NCI-H2171 treated with DMSO at 0.1 percent for 48 hours (cell line): ENCODE measurements around the gene PARP14.
"Not testable (repeated sequence)": the region's sequence is repeated elsewhere in the genome, so short reads cannot be mapped to it uniquely, and the experiment has no call there.

Experiments
- DNase-seq: peaks from one replicate; lab custom pipeline; 2025; lab: John Stamatoyannopoulos, UW

The PARP14 gene

GRCh38 chr3:122677216-122677615 is 3.4 kb upstream of the PARP14 start:
- DNase-seq: no peak

GRCh38 chr3:122678506-122678905 is 2.1 kb upstream of the PARP14 start:
- no peak for DNase-seq

DNA sequence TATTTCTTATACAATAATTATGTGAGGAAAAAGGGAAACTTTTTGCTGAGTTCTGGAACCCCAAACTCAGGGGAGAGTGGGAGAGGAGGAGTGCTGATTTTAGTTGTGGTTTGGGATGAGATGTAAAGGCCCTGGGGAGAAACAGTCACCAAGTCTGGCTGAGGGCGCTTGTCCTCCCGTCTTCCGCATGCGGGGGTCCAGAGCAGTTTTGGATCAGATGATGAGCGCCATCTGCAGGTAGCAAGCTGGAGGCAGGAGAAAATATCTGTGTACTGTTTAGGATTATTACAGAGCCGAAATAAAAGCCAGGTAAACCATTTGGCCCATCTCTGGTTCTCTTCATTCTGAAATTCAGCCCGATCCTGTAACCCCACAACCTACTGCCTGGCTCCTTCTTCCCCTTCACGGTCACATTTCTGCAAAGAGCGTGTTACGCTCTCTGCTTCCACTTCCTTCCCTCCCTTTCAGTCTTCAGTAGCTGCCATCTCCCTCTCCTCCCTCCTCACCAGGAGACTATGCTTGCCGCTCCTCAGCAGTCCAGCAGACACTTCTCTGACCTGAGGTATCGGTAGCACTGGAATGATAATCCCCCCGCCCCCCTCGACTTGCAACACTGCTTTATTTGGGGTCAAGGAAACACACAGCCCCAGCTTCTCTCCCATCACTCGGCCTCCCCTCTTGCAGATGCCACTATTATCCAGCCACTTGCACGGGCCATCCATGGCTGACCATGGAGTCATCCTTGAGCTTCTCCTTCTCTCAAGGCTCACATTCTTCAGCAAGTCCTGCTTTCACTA is 1.4 kb upstream of the PARP14 start:
- peak; percentile 17 for DNase-seq

DNA sequence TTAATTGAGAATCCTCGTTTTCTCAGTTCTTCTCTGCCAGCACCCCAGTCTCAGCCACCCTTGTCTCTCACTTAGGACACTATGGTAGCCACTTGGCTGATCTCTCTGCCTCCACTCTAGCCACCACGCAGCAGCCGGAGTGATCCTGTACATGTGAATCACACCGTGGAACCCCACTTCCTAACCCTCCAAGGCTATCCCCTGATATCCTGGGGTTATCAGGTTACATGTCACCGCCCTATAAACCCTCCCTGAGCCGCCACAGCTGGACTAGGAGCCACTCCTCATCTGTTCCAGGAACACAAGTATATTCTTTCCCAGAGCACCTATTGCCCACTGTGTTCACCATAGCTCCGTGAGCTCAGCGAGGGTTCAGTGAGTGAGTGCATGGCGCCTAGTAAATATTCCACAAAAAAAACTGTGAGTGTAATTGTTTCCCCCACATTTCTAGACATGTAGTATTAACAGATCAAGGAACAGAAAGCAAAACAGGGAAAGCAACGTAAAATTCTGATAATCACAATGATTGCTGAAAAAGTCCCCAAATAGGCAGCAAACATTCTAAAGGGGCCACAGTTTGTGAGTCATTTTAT is 661 bp upstream of the PARP14 start:
- DNase-seq: no peak

GRCh38 chr3:122681284-122681973 is 790 bp downstream of the PARP14 start:
- DNase-seq: no peak

GRCh38 chr3:122681974-122682409 is 1.4 kb downstream of the PARP14 start:
- DNase-seq: no peak

GRCh38 chr3:122682778-122683411 is 2.3 kb downstream of the PARP14 start:
- not testable (repeated sequence) for DNase-seq

DNA sequence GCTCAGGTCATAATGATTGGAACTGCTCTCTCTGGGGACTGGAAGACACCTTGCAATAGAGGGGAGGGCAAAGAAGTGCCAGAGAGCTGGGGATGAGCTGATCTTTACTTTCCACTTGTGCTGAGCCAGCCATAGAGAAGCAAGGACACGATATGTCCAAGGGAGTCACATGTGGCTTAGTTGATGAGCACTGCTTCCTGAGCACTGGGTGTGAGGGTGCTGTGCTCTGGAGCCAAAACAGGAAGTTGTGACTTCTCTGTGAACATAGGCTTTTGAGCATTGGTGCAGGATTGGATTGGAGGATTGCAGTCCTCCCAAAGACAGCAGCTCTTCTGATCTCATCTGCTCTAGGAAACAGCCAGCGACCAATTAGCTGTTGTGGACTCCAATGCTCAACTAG is 6.7 kb downstream of the PARP14 start:
- DNase-seq: no peak

GRCh38 chr3:122688996-122689395 is 8.4 kb downstream of the PARP14 start:
- DNase-seq: no peak

GRCh38 chr3:122689587-122689986 is 8.9 kb downstream of the PARP14 start:
- DNase-seq: no peak

- DNase-seq: no peak
These were observed 9.5 kb downstream of the PARP14 start for GRCh38 chr3:122690096-122690495.

DNA sequence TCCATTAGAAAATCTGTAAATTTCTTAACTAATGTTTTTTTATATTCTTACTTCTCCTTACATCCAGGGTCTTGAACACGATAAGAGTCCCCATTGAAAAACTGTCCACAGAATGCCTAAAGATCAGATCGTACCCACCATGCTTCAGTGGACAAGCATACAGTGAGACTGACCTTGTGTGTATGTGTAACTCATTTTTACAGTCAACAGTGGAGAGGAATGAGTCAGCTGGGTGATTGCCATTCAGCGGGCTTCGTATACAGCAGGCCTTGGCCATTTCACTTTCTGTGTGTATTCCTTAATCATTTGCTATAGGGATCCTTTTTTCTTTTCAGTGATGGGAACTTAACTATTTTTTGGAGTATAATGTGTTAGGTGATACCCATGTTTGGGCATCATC is 10.6 kb downstream of the PARP14 start:
- DNase-seq: no peak

GRCh38 chr3:122692674-122693073 is 12.0 kb downstream of the PARP14 start:
- DNase-seq: no peak

GRCh38 chr3:122694966-122695365 is 14.3 kb downstream of the PARP14 start:
- no peak for DNase-seq

- DNase-seq: no peak
These were observed 15.4 kb downstream of the PARP14 start for GRCh38 chr3:122695927-122696561.

- no peak for DNase-seq
These were observed 17.4 kb downstream of the PARP14 start for GRCh38 chr3:122697952-122698620.

GRCh38 chr3:122700193-122700592 is 19.6 kb downstream of the PARP14 start:
- DNase-seq: no peak

DNA sequence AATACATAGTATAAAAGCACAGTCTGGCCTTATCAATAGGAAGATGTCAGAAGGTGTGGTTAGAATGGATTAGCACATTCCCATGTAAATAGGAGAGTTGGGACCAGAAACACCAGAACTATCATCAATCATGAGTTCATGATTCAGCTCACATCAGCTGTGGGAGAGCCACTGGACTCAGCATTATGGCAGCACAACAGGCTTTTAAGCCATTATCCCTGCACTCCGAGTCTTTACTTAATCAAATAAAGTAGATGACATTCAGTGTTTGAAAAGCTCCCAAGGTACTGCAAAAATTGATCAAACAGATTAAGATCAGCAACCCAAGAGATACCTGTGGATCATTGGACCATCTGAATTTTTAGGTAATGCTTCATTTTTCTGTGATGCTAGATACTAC is 24.7 kb downstream of the PARP14 start:
- no peak for DNase-seq

DNA sequence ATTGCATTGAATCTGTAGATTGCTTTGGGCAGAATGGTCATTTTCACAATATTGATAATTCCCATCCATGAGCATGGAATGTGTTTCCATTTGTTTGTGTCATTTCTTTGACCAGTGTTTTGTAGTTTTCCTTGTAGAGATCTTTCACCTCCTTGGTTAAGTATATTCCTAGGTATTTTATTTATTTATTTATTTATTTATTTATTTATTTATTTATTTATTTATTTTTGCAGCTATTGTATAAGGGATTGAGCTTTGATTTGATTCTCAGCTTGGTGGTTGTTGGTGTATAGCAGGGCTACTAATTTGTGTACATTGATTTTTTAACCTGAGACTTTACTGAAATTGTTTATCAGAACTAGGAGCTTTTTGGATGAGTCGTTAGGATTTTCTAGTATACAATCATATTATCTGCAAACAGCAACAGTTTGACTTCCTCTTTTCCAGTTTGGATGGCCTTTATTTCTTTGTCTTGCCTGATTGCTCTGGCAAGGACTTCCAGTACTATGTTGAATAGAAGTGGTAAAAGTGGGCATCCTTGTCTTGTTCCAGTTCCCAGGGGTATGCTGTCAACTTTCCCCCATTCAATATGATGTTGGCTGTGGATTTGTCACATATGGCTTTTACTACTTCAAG is 30.1 kb downstream of the PARP14 start:
- not testable (repeated sequence) for DNase-seq

GRCh38 chr3:122714273-122714672 is 33.6 kb downstream of the PARP14 start:
- no peak for DNase-seq

- DNase-seq: no peak
These were observed 36.0 kb downstream of the PARP14 start for GRCh38 chr3:122716667-122717066.
